Ovary (tissue), 9 donors: ENCODE measurements around the gene RBM11. TPM values are rescaled to one million over a fixed set of nuclear protein-coding genes. Genes with fewer than 3 reads are reported as not detected.

Experiments
- DNase-seq, 5 donors: peaks; one replicate each; pipeline ENCODE4 v3.0.0-alpha.2; 2019 to 2020
- H3K27ac ChIP-seq, 2 donors: fragments of 200-600 bp; one replicate each; pipeline versions ENCODE4 v1.5.1 to v1.8.0; 2019 to 2022
- H3K27me3 ChIP-seq: fragments of 200-600 bp; one replicate; pipeline ENCODE4 v1.8.0; 2022
- H3K36me3 ChIP-seq: fragments of 200-600 bp; sonication (generic); one replicate; pipeline ENCODE4 v1.5.1; 2019
- H3K4me1 ChIP-seq: one replicate; pipeline ENCODE4 v1.8.1; 2013; ENCODE audit warnings: mild to moderate bottlenecking, moderate library complexity; ENCODE audit not compliant: insufficient read depth
- H3K4me3 ChIP-seq: fragments of 200-600 bp; sonication (generic); one replicate; pipeline ENCODE4 v1.5.1; 2017
- H3K9me3 ChIP-seq, 2 donors: fragments of 200-600 bp in 1 of 2; sonication (generic) in 1 of 2; one replicate each; pipeline versions ENCODE4 v1.5.1 to v1.8.1; 2013 to 2019; ENCODE audit warnings: mild to moderate bottlenecking in 1 of 2, moderate library complexity in 1 of 2
- CTCF ChIP-seq, 3 donors: fragments of 450-650 bp in 2 of 3; fragments of 200-600 bp in 1 of 3; IDR thresholded peaks; one replicate each; pipeline versions ENCODE4 v1.5.1 to v1.8.0; 2016 to 2022; ENCODE audit warnings: antibody characterized with exemption in 3 of 3, mild to moderate bottlenecking in 1 of 3
- EP300 ChIP-seq: sonication (generic); formaldehyde crosslinking; IDR thresholded peaks from one replicate; pipeline ENCODE4 v1.6.1; 2017; ENCODE audit warnings: antibody characterized with exemption
- POLR2A ChIP-seq: fragments of 450-650 bp; IDR thresholded peaks from one replicate; pipeline ENCODE4 v1.6.1; 2017; ENCODE audit warnings: antibody characterized with exemption, mild to moderate bottlenecking, moderate library complexity
- WGBS, 3 donors: extraction: QIAGEN DNeasy Blood & Tissue Kit in 1 of 3; methylation state at CpG; one replicate each; pipeline versions ENCODE4 v1.1.5 to v1.1.7; 2013 to 2017; 5-methylcytosine and 5-hydroxymethylcytosine counted together
- intact Hi-C, 4 donors: fragments of 100-400 bp; cut with DNase I; formaldehyde crosslinking; loops; one replicate each; pipeline versions ENCODE4 v1.11.0 to v1.15.1; 2022 to 2023
- polyA plus RNA-seq, 2 donors: library from polyadenylated mRNA; stranded (reverse); fragments of 200-250 nt in 1 of 2; fragments of 350-450 nt in 1 of 2; fragmentation: Illumina TruSeq in 1 of 2; extraction: RNeasy Lipid Tissue Mini Kit (QIAGEN cat#74804) in 1 of 2; gene quantifications; one replicate each; pipeline ENCODE4 v1.2.3, GENCODE V29; 2013 to 2014
- total RNA-seq, 7 donors: library from RNA; depleted of rRNA in 2 of 7; stranded (reverse); fragments of >200 nt in 2 of 7; fragmentation: NEBNext Ultra II Directional in 3 of 7; extraction: Animal tissue kit (Norgen Biotek cat#: 25700) in 3 of 7; gene quantifications; one replicate each; pipeline versions ENCODE4 v1.1.0 to v1.2.4, GENCODE V29; 2016 to 2023
- donor health status: DM: no; HTN: no; CAD: no; lungs with moderate emphysema.
- donor health status: DM: no; HTN: no; CAD: no.
- donor health status: Bipolar disorder and iron deficiency.
- donor health status: DM: yes; HTN: yes; CAD: no.
- donor health status: DM: no; HTN: no; CAD: no.
- donor health status: DM: yes; HTN: yes; CAD: no.

The RBM11 gene
- total and polyA plus RNA-seq, 9 donors: 4.8 to 9.2 (median 7.2) TPM

- no peak overlapping the region for H3K27ac ChIP-seq
These were observed 46.1 kb downstream of the RBM11 start for GRCh38 chr21:14262039-14262438.

GRCh38 chr21:14263879-14264278 lies 47.9 kb downstream of the RBM11 start:
- no peaks in the 10 kb centered on the region for H3K4me1 ChIP-seq
- no peaks in the 10 kb centered on the region for H3K9me3 ChIP-seq
- intact Hi-C loops: no loop called here
- H3K27ac ChIP-seq: no peak overlapping the region
- no peak for DNase-seq
- H3K27me3 ChIP-seq: no peaks in the 10 kb centered on the region
- no peak overlapping the region for H3K4me3 ChIP-seq
- 47 to 71% (median 61%) methylated on average over 1 of the region's 1 CpG for WGBS, 3 donors
- TF ChIP-seq EP300 (no peak), CTCF (IDR thresholded peaks at IDR 0.05) (no peak), POLR2A (no peak)
- no peaks in the 10 kb centered on the region for H3K36me3 ChIP-seq

More at GRCh38 chr21:14262039-14262438, 46.1 kb downstream of the RBM11 start:
- Histone ChIP-seq H3K9me3 (no peaks in the 10 kb centered on the region), H3K36me3 (no peaks in the 10 kb centered on the region), H3K4me1 (no peaks in the 10 kb centered on the region), H3K4me3 (no peak overlapping the region), H3K27me3 (no peaks in the 10 kb centered on the region)
- WGBS, 3 donors: 44 to 88% (median 51%) methylated on average over 1 of the region's 1 CpG
- TF ChIP-seq CTCF (IDR thresholded peaks at IDR 0.05) (no peak), POLR2A (no peak), EP300 (no peak)
- intact Hi-C loops: no loop called here
- no peak for DNase-seq

GRCh38 chr21:14265023-14265422 lies 49.1 kb downstream of the RBM11 start:
- Histone ChIP-seq H3K4me3 (no peak overlapping the region), H3K27me3 (no peaks in the 10 kb centered on the region), H3K4me1 (no peaks in the 10 kb centered on the region), H3K27ac (no peak overlapping the region), H3K9me3 (no peaks in the 10 kb centered on the region), H3K36me3 (no peaks in the 10 kb centered on the region)
- intact Hi-C loops: no loop called here
- TF ChIP-seq CTCF (IDR thresholded peaks at IDR 0.05) (no peak), POLR2A (no peak), EP300 (no peak)
- no peak for DNase-seq
- 90 to 94% (median 92%) methylated on average over 2 of the region's 2 CpGs for WGBS, 3 donors

- DNase-seq: no peak
- no peaks in the 10 kb centered on the region for H3K36me3 ChIP-seq
- H3K4me1 ChIP-seq: no peaks in the 10 kb centered on the region
- TF ChIP-seq CTCF (IDR thresholded peaks at IDR 0.05) (no peak), POLR2A (no peak), EP300 (no peak)
- H3K4me3 ChIP-seq: no peak overlapping the region
- no peak overlapping the region for H3K27ac ChIP-seq
- no peaks in the 10 kb centered on the region for H3K27me3 ChIP-seq
- H3K9me3 ChIP-seq: no peaks in the 10 kb centered on the region
- intact Hi-C loops: no loop called here
These were observed 51.1 kb downstream of the RBM11 start for GRCh38 chr21:14267076-14267475.

- no peak overlapping the region for H3K4me3 ChIP-seq
- H3K27ac ChIP-seq: no peak overlapping the region
- H3K4me1 ChIP-seq: peaks cover 2% of the 10 kb centered on the region
- 88 to 96% (median 88%) methylated on average over 2 of the region's 2 CpGs for WGBS, 3 donors
- no peak for TF ChIP-seq CTCF (IDR thresholded peaks at IDR 0.05)
- TF ChIP-seq EP300: no peak
- no peak for TF ChIP-seq POLR2A
- no peak for DNase-seq
- H3K36me3 ChIP-seq: no peaks in the 10 kb centered on the region
- intact Hi-C loops: no loop called here
- H3K9me3 ChIP-seq: no peaks in the 10 kb centered on the region
- H3K27me3 ChIP-seq: no peaks in the 10 kb centered on the region
These were observed 54.7 kb downstream of the RBM11 start for GRCh38 chr21:14270631-14271030.
